A549 (cell line): ENCODE measurements around the gene RAD51B. TPM values are rescaled to one million over a fixed set of nuclear protein-coding genes. Genes with fewer than 3 reads are reported as not detected.
A peak's percentile ranks its signal among the peaks of the same experiment; 100 is the strongest.

Experiments used
- ATAC-seq, 2 experiments: fragments of 200-7000 bp in 1 of 2; fragments of >200 bp in 1 of 2; cut with Nextera tagmentation in 1 of 2; cut with Tn5 transposase in 1 of 2; 3 replicates each; pipeline versions ENCODE4 v1.8.0 to v1.9.1; 2018 to 2020; ENCODE audit warnings: mild to moderate bottlenecking in 1 of 2, moderate library complexity in 1 of 2
- CTCF ChIA-PET: fragments of 300-600 bp; sonication (Branson Sonifier 250); formaldehyde crosslinking; extraction: SDS; loops from one replicate; lab custom pipeline; 2021; ENCODE audit warnings: antibody characterized with exemption, inconsistent platforms; lab: Yijun Ruan, JAX
- POLR2A ChIA-PET: fragments of 350-600 bp; formaldehyde crosslinking; extraction: SDS; loops from one replicate; lab custom pipeline; 2021; ENCODE audit warnings: antibody characterized with exemption, inconsistent platforms; lab: Yijun Ruan, JAX
- DNase-seq, 2 experiments: peaks; one replicate each; pipeline versions ENCODE4 v3.0.0 to v3.0.0-alpha.2; 2011 to 2016; ENCODE audit warnings: low read depth in 1 of 2, low spot score in 1 of 2
- FAIRE-seq: peaks from 2 replicates; lab custom pipeline; 2011; peaks lifted over from hg19 to GRCh38; lab: Jason Lieb, UNC
- H3K27ac ChIP-seq, 2 experiments: fragments of >200 bp; sonication (Bioruptor Twin); formaldehyde crosslinking; 3 replicates each; pipeline ENCODE4 v1.5.1; 2016 to 2017
- H3K4me1 ChIP-seq: fragments of >200 bp; sonication (Bioruptor Twin); formaldehyde crosslinking; 3 replicates; pipeline ENCODE4 v1.6.1; 2016
- H3K4me2 ChIP-seq: fragments of >200 bp; sonication (Bioruptor Twin); formaldehyde crosslinking; 3 replicates; pipeline ENCODE4 v1.6.1; 2016
- H3K4me3 ChIP-seq: fragments of >200 bp; sonication (Bioruptor Twin); formaldehyde crosslinking; 3 replicates; pipeline ENCODE4 v1.5.1; 2016
- H3K9me3 ChIP-seq: fragments of >200 bp; sonication (Bioruptor Twin); formaldehyde crosslinking; 3 replicates; pipeline ENCODE4 v1.6.1; 2016
- ATOH8 ChIP-seq: fragments of 250-450 bp; sonication (Bioruptor Pico); IDR thresholded peaks from 2 replicates; pipeline ENCODE4 v1.5.0; 2020; ENCODE audit warnings: low read depth, mild to moderate bottlenecking, moderate library complexity
- CBX2 ChIP-seq: fragments of 200-600 bp; sonication (generic); IDR thresholded peaks from 2 replicates; pipeline ENCODE4 v1.6.1; 2016; ENCODE audit warnings: low read depth, mild to moderate bottlenecking, borderline replicate concordance
- CBX8 ChIP-seq: fragments of 200-600 bp; sonication (generic); IDR thresholded peaks from 2 replicates; pipeline ENCODE4 v1.6.1; 2016
- CEBPB ChIP-seq, 2 experiments: fragments of >200 bp in 1 of 2; sonication (Bioruptor Twin) in 1 of 2; formaldehyde crosslinking in 1 of 2; IDR thresholded peaks; 2 replicates each; pipeline ENCODE4 v1.6.1; 2012 to 2016
- CHD2 ChIP-seq: fragments of 150-350 bp; IDR thresholded peaks from 2 replicates; pipeline ENCODE4 v1.6.1; 2014; ENCODE audit warnings: low read length; ENCODE audit not compliant: partially characterized antibody
- CHD4 ChIP-seq: fragments of 200-600 bp; sonication (generic); IDR thresholded peaks from 2 replicates; pipeline ENCODE4 v1.6.1; 2016; ENCODE audit warnings: antibody characterized with exemption, mild to moderate bottlenecking, borderline replicate concordance
- EHMT2 ChIP-seq: fragments of 200-600 bp; sonication (generic); IDR thresholded peaks from 2 replicates; pipeline ENCODE4 v1.6.1; 2016; ENCODE audit warnings: antibody characterized with exemption, low read depth, mild to moderate bottlenecking, moderate library complexity
- EP300 ChIP-seq, 2 experiments: fragments of >200 bp; sonication (Bioruptor Twin); formaldehyde crosslinking; IDR thresholded peaks; 2 replicates in 1 of 2; 3 replicates in 1 of 2; pipeline ENCODE4 v1.6.1; 2016 to 2017
- ESRRA ChIP-seq: fragments of 150-350 bp; IDR thresholded peaks from 2 replicates; pipeline ENCODE4 v1.6.1; 2014; ENCODE audit warnings: mild to moderate bottlenecking, low read length, borderline replicate concordance
- FOSB ChIP-seq: fragments of 250-450 bp; sonication (Bioruptor Pico); IDR thresholded peaks from 2 replicates; pipeline ENCODE4 v1.5.0; 2020; ENCODE audit warnings: mild to moderate bottlenecking, moderate library complexity
- FOSL2 ChIP-seq, 2 experiments: fragments of 450-650 bp in 1 of 2; fragments of >200 bp in 1 of 2; sonication (Bioruptor Twin) in 1 of 2; formaldehyde crosslinking; IDR thresholded peaks; 2 replicates each; pipeline versions ENCODE4 v1.5.0 to v1.6.1; 2016 to 2020; ENCODE audit warnings: mild to moderate bottlenecking in 1 of 2, moderate library complexity in 1 of 2
- GATA3 ChIP-seq: IDR thresholded peaks from 2 replicates; pipeline ENCODE4 v1.6.1; 2012; ENCODE audit warnings: borderline replicate concordance
- HDAC2 ChIP-seq: fragments of 200-600 bp; sonication (generic); IDR thresholded peaks from 2 replicates; pipeline ENCODE4 v1.6.1; 2016
- HES2 ChIP-seq: fragments of >200 bp; sonication (Bioruptor Twin); formaldehyde crosslinking; IDR thresholded peaks from 2 replicates; pipeline ENCODE4 v1.6.1; 2016
- HEYL ChIP-seq: fragments of 250-450 bp; sonication (Bioruptor Pico); IDR thresholded peaks from 2 replicates; pipeline ENCODE4 v1.8.0; 2021; ENCODE audit warnings: mild to moderate bottlenecking, moderate library complexity
- HOXB13 ChIP-seq: fragments of 250-450 bp; sonication (Bioruptor Pico); IDR thresholded peaks from 2 replicates; pipeline ENCODE4 v1.5.0; 2020; ENCODE audit warnings: low read depth, mild to moderate bottlenecking, moderate library complexity
- JUNB ChIP-seq: fragments of >200 bp; sonication (Bioruptor Twin); formaldehyde crosslinking; IDR thresholded peaks from 2 replicates; pipeline ENCODE4 v1.6.1; 2016
- KDM5A ChIP-seq: fragments of 200-600 bp; sonication (generic); IDR thresholded peaks from 2 replicates; pipeline ENCODE4 v1.6.1; 2016; ENCODE audit warnings: antibody characterized with exemption, mild to moderate bottlenecking
- MAFK ChIP-seq: fragments of 450-650 bp; IDR thresholded peaks from 2 replicates; pipeline ENCODE4 v1.6.1; 2014; ENCODE audit not compliant: partially characterized antibody
- MAX ChIP-seq: IDR thresholded peaks from 2 replicates; pipeline ENCODE4 v1.6.1; 2012
- MAZ ChIP-seq: fragments of 150-350 bp; IDR thresholded peaks from 2 replicates; pipeline ENCODE4 v1.6.1; 2014; ENCODE audit warnings: antibody characterized with exemption, low read depth, low read length, borderline replicate concordance
- MYC ChIP-seq: IDR thresholded peaks from 2 replicates; pipeline ENCODE4 v1.6.1; 2012; ENCODE audit warnings: mild to moderate bottlenecking, inconsistent platforms, low read length, improper control_type of control experiment, borderline replicate concordance
- PBX3 ChIP-seq: IDR thresholded peaks from 2 replicates; pipeline ENCODE4 v1.6.1; 2012
- PHF8 ChIP-seq: fragments of 200-600 bp; sonication (generic); IDR thresholded peaks from 2 replicates; pipeline ENCODE4 v1.6.1; 2016; ENCODE audit warnings: low read depth, mild to moderate bottlenecking, antibody characterized with exemption, moderate library complexity, borderline replicate concordance
- SMC3 ChIP-seq: fragments of >200 bp; sonication (Bioruptor Twin); formaldehyde crosslinking; IDR thresholded peaks from 3 replicates; pipeline ENCODE4 v1.6.1; 2018; ENCODE audit warnings: inconsistent platforms
- SREBF2 ChIP-seq: fragments of 450-650 bp; IDR thresholded peaks from 2 replicates; pipeline ENCODE4 v1.6.1; 2014; ENCODE audit warnings: mild to moderate bottlenecking, moderate library complexity
- TFCP2L1 ChIP-seq: fragments of 250-450 bp; sonication (Bioruptor Pico); IDR thresholded peaks from 2 replicates; pipeline ENCODE4 v1.5.0; 2021; ENCODE audit warnings: mild to moderate bottlenecking
- TP53 ChIP-seq: fragments of 250-450 bp; sonication (Bioruptor Pico); IDR thresholded peaks from 2 replicates; pipeline ENCODE4 v1.5.0; 2021; ENCODE audit warnings: mild to moderate bottlenecking, moderate library complexity
- ZC3H11A ChIP-seq: fragments of 450-650 bp; IDR thresholded peaks from 2 replicates; pipeline ENCODE4 v1.6.1; 2014; ENCODE audit warnings: antibody characterized with exemption, mild to moderate bottlenecking
- ZNF302 ChIP-seq: fragments of 250-450 bp; sonication (Bioruptor Pico); IDR thresholded peaks from 2 replicates; pipeline ENCODE4 v1.9.0; 2021; ENCODE audit warnings: inconsistent platforms, mild to moderate bottlenecking, moderate library complexity
- ZSCAN20 ChIP-seq: fragments of 250-450 bp; sonication (Bioruptor Pico); IDR thresholded peaks from 2 replicates; pipeline ENCODE4 v1.8.0; 2022; ENCODE audit warnings: mild to moderate bottlenecking, moderate library complexity
- WGBS: methylation state at CpG from one replicate; pipeline ENCODE4 v1.1.6; 2017; ENCODE audit errors: missing lambda C conversion rate; 5-methylcytosine and 5-hydroxymethylcytosine counted together
- polyA plus RNA-seq, 4 experiments: library from polyadenylated mRNA; depleted of rRNA in 3 of 4; stranded (reverse); fragments of >200 nt; fragmentation: RNase III in 1 of 4; extraction: RNeasy Plus Mini Kit Qiagen cat#74134 plus additional on column Dnase treatment in 1 of 4; gene quantifications; 2 replicates in 3 of 4; 3 replicates in 1 of 4; pipeline ENCODE4 v1.2.3, GENCODE V29; 2011 to 2017

Gene RAD51B
- polyA plus RNA-seq, 2 of the 4 experiments (the other 2 are of a cell fraction) = 7.2 to 10.8 TPM

GRCh38 chr14:68033336-68033932 lies 213.9 kb downstream of the RAD51B start:
- H3K27ac ChIP-seq = no peak overlapping the region
- POLR2A ChIA-PET = interaction anchor here (0.8 kb wide), 1 partner anchor 33 kb away, joined by 3 read pairs; no protein-coding TSS in a partner anchor
- ATAC-seq (no peak), DNase-seq (no peak), FAIRE-seq (no peak)
- no peak for TF ChIP-seq CBX2
- no peak for TF ChIP-seq HES2
- TF ChIP-seq KDM5A = no peak
- TF ChIP-seq EP300 (IDR thresholded peaks at IDR 0.05) = no peak
- no peak for TF ChIP-seq HDAC2
- no peak for TF ChIP-seq PHF8
- no peak for TF ChIP-seq MAX
- no peak overlapping the region for H3K4me2 ChIP-seq
- CTCF ChIA-PET = interaction anchor here (1.0 kb wide), 1 partner anchor 15 kb away, joined by 3 read pairs; no protein-coding TSS in a partner anchor
- H3K9me3 ChIP-seq = peaks cover 19% of the 10 kb centered on the region; the same call in 2 of the 3 replicates
- no peak overlapping the region for H3K4me3 ChIP-seq
- no peaks in the 10 kb centered on the region for H3K4me1 ChIP-seq
- WGBS = 91% methylated on average over 2 of the region's 2 CpGs

GRCh38 chr14:68034896-68035295 lies 215.3 kb downstream of the RAD51B start:
- Histone ChIP-seq H3K4me3 (no peak overlapping the region), H3K27ac (no peak overlapping the region), H3K4me2 (no peak overlapping the region), H3K9me3 (peaks cover 11% of the 10 kb centered on the region; the same call in 2 of the 3 replicates), H3K4me1 (no peaks in the 10 kb centered on the region)
- WGBS = 81% methylated on average over 2 of the region's 2 CpGs
- TF ChIP-seq TFCP2L1 (CRISPR knock-in tag) (no peak), CEBPB (IDR thresholded peaks at IDR 0.05) (no peak), HOXB13 (CRISPR knock-in tag) (no peak), SREBF2 (no peak), FOSB (CRISPR knock-in tag) (no peak), ESRRA (no peak), MYC (no peak), ATOH8 (CRISPR knock-in tag) (no peak), GATA3 (no peak), CBX8 (no peak), EHMT2 (no peak), MAFK (no peak), CHD4 (no peak), ZSCAN20 (CRISPR knock-in tag) (no peak), HEYL (CRISPR knock-in tag) (no peak), JUNB (no peak), CHD2 (no peak), ZC3H11A (no peak)
- POLR2A ChIA-PET = no interaction called here
- no peak for ATAC-seq
- DNase-seq = no peak
- CTCF ChIA-PET = no interaction called here
- no peak for FAIRE-seq

GRCh38 chr14:68036202-68036601 lies 216.6 kb downstream of the RAD51B start:
- FAIRE-seq (peak; percentile 23), ATAC-seq (no peak), DNase-seq (no peak)
- Histone ChIP-seq H3K9me3 (0 out of 3 replicates have a peak, but pooled peaks cover 3% of the 10 kb centered on the region), H3K4me2 (no peak overlapping the region), H3K4me3 (no peak overlapping the region), H3K27ac (no peak overlapping the region), H3K4me1 (no peaks in the 10 kb centered on the region)
- CTCF ChIA-PET = no interaction called here
- POLR2A ChIA-PET = no interaction called here
- WGBS = 92% methylated on average over 6 of the region's 6 CpGs
- no peak for TF ChIP-seq HEYL (CRISPR knock-in tag)
- TF ChIP-seq MAZ = no peak
- TF ChIP-seq ZSCAN20 (CRISPR knock-in tag) = no peak
- TF ChIP-seq ZNF302 = no peak
- TF ChIP-seq ESRRA = no peak
- no peak for TF ChIP-seq PBX3
- TF ChIP-seq HES2 = no peak
- no peak for TF ChIP-seq CBX8
- TF ChIP-seq SMC3 = no peak
- TF ChIP-seq TP53 (CRISPR knock-in tag) = no peak
- no peak for TF ChIP-seq ATOH8 (CRISPR knock-in tag)
- TF ChIP-seq HOXB13 (CRISPR knock-in tag) = no peak
- no peak for TF ChIP-seq FOSL2 (IDR thresholded peaks at IDR 0.05)
- TF ChIP-seq FOSL2 (CRISPR knock-in tag; IDR thresholded peaks at IDR 0.05) = no peak
- no peak for TF ChIP-seq EHMT2
